HG02943 (cell line): ENCODE data around the gene MLANA.

Experiments used
- ATAC-seq: cut with Tn5 transposase; IDR thresholded peaks from one replicate; pipeline ENCODE4 v1.9.1; 2021; ENCODE audit warnings: mild to moderate bottlenecking, low read depth, moderate library complexity; ENCODE audit not compliant: unreplicated experiment

Gene MLANA

DNA sequence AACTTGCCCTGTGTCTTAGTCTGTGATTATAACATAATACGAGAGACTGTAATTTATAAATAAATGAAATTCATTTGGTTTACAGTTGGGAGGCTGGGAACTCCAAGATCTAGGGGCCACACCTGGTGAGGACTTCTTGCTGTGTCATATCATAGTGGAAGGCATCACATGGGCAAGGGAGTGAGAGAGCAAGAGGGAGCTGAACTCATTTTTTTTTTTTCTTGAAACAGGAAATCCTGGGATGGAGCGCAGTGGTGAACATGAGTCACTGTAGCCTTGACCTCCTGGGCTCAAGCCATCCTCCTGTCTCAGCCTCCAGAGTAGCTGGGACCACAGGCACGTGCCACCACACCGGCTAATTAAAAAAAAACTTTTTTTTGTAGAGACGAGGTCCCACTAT lies 7.2 kb downstream of the MLANA start:
- no peak for ATAC-seq

DNA sequence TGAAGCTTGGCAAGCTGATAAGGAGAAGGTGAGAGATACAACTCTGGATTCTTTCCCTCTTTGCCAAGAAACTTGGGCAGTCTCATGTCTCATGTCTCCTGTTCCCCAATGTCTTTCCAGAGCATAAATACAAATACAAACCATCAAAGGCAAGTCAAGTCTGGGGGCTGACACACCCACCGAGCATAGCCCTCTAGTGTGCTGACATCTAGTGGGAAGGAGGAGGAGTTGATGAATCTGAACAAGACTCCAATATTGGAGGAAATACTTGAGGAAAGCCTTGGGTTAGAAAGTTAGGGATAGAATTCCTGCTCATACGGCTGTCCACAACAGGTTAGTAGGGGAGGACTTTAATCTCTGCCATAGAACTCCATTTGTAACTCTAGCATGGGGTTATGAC lies 8.6 kb downstream of the MLANA start:
- no peak for ATAC-seq

DNA sequence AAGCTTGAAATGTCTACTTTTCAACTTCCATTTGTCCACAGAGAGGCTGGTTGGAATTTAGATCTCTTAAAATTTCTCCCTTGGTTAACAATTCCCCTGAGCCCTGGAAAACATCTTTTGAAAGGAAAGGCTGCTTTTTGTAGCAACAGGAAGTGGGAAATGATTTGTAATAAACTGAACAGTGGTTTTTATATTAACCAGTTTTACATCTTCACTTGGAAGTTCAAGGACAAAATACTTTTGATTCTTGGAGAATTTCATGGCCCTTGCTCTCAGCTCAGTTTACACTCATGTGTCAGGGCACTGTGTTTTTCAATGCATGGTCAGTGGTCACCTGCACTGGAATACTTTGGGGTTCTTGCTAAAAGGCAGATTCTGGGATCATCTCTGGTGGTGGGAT lies 9.9 kb downstream of the MLANA start:
- ATAC-seq: no peak

DNA sequence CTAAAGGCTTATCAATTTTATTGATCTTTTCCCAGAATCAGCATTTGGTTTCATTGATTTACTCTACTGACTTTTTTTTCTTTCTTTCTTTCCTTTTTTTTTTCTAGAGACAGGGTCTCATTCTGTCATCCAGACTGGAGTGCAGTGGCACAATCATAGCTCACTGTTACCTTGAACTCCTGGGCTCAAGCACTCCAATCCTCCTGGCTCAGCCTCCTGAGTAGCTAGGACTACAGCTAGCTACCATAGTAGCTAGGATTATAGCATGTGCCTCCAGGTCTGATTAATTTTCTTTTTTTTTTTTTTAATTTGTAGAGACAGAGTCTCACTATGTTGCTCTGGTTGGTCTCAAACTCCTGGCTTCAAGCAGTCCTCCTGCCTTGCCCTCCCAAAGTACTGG lies 11.7 kb downstream of the MLANA start:
- no peak for ATAC-seq

DNA sequence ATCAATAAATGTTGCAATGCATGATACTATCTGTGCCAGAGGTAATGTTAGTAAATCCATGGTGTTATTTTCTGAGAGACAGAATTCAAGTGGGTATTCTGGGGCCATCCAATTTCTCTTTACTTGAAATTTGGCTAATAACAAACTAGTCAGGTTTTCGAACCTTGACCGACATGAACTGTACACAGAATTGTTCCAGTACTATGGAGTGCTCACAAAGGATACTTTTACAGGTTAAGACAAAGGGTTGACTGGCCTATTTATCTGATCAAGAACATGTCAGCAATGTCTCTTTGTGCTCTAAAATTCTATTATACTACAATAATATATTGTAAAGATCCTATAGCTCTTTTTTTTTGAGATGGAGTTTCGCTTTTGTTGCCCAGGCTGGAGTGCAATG lies 18.2 kb downstream of the MLANA start:
- no peak for ATAC-seq

DNA sequence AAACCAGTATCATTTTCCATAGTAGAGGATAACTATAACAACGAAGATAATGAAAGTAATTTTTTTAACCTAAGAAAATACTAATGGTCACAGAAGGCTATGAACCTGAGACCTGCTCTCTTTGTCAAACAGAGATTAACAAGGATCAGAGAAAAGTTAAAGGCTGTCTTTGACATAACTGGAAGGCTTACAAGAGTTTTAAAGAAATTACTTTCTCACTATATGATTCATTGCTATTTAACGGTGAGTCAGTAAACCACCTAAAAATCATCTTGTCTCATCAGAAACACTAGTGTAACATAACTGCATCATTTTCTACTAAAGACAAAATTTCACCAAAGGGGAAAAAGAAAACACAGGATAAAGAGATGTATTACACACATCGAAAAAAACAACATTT lies 19.3 kb downstream of the MLANA start:
- no peak for ATAC-seq

DNA sequence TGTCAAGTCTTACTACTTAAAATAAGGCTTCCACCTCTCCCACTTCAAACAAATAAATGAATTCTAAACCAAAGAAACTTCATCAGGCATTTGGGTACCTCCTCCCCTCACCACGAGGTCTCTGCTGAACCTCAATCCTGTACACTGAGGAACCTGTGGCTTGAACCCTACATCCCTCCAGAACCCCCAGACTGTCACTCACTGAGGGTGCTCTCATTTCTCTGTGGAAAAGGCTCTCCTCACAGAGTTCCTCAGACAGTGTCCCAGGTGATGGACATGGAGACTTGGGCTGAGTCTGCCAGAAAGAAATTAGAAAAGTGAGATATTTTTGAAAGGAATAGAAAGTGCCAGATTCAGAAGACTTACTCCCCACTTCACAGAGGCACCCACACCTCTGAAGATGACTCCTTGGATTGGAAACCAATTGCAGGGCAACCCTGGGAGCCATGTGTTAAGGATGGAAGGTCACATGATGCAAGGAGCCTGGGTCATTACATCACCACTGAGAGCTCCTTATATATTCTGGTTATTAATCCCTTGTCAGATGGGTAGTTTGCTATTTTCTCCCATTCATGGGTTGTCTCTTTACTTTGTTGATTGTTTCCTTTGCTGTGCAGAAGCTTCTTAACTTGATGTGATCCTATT lies 19.8 kb downstream of the MLANA start:
- ATAC-seq: no peak

DNA sequence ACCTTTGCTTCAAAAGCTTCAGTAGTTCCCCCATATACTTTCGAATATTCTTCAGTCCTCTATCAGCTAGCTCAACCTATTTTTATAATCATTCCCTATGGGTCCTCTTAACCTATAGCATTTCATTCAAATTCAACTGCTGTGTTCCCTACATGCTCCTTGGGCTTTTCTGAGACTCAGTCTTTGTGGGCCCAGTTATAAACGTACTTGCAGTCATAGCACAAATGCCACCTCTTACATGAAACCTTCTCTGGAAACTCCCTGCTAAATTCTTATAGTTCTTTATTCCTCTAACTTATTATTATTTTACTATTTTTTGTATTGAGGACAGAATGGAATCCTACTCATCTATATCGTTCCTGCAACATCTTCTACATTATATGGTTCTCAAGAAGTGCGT lies 24.7 kb downstream of the MLANA start:
- no peak for ATAC-seq

DNA sequence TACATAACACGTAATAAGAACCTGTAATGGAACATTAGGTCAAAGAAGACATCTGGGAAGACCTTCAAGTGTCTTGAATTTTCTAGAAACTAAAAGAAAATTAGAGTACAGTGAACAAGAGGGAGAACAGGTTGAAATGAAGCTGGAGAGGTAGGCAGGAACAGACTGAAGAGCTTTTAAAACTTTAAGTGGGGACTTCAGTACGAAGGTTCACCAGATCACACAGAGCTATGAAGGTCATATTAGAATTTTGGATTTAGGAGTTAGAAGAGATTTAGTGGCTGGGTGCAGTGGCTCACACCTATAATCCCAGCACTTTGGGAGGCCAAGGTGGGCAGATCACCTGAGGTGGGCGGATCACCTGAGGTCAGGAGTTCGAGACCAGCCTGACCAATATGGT lies 26.6 kb downstream of the MLANA start:
- ATAC-seq: no peak

DNA sequence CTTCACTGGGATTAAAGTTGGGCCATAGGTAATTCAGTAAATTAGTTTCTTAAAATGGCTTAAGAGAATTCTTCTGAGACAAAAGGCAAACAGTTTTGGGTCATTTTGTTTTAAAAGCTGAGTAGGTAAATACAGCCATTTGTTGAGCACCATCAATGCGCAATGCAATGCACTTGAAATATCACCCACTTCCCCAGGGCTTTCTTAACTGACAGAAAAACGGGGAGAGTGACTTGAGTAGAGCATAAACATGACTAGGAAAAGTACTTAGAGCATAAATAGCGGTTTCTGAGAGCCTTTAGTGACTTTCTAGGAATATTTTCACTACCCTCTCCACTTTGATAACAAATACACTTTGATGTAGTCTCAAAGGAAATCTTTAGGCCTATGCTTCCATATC lies 27.2 kb downstream of the MLANA start:
- no peak for ATAC-seq

DNA sequence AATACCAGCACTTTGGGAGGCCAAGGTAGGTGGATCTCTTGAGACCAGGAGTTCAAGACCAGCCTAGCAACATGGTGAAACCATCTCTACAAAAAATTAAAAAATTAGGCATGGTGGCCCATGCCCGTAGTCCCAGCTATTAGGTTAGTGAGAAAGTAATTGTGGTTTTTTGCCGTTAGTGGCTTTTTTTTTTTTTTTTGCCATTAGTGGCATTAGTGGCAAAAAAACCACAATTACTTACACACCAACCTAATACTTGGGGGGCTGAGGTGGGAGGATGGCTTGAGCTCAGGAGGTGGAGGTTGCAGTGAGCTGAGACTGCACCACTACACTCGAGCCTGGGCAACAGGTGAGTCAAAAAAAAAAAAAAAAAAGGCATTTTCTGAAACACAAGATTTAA lies 27.8 kb downstream of the MLANA start:
- no peak for ATAC-seq

DNA sequence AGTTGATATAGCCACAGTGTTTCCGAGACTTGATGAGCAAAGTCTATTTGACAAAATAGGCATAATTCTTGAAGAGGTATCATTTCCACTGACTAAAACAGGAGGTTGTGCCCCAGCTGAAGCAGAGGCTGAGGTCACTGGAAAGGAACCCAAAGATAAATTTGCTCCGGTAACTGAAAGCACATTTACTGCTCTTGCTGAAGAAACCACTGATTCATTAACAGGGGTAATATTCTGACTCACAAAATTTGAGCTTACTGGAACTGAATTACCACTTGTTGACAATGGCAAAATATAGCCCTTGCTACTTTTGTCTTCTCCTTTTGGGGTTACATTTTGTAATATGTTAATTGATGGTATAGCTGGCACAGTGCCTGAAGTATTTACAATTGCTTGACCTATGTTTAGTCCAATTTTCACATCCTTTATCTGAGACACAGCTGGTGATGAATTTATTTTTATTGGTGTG lies 30.2 kb downstream of the MLANA start:
- ATAC-seq: no peak

DNA sequence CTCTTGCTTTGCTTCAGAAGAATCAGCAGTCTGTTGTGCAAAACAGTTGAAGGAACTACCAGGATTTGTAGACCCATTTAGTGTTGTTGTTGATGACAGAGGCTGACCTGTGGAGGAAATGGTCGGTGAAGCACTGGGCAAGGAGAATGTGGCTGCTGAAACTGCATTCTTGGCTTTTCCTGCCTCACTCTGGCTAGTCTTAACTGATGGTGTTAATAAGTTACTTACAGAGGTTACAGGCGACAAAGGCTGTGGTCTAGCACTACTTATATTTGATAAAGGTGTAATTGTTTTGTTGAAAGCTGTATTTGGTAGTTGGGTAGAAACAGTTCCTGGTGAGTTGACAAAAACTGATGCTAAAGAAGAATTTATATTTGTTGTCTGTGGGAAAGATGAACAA lies 31.5 kb downstream of the MLANA start:
- ATAC-seq: peak; percentile 76

DNA sequence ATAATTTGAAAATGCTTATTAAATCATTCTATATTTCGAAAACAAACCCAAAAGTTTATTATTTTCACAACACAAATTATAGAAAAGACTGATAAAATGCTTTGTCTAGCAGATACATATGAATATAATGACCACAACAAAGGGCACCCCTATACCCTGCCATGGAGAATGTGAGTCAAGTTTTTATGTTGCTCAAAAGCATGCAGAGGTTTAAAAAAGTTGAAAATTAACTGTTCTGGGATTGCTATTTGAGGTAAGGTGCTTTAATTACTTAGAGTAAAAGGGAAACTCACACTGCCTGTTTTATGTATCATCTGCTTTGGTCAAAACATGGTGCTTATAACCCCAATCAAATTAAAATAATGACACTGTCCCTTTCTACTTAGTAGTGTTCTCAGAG lies 41.0 kb downstream of the MLANA start:
- no peak for ATAC-seq

DNA sequence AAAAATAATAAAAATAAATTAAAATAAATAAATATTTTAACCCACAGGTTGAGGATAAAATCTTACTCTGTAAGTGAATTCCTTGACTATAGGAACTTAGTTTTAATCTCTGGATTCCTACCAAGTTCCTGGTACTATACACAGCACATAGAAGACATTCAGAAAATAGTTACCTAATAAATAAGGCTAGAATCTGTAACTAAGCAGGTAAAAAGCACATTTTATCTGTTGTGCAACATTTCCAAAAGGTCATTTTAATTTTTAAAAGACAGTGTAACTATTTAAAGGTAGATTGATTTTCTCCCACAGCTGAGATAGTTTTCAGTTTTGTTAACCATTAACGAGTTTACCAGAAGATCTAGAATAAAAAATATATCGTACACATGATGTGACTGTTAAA lies 47.8 kb downstream of the MLANA start:
- no peak for ATAC-seq

DNA sequence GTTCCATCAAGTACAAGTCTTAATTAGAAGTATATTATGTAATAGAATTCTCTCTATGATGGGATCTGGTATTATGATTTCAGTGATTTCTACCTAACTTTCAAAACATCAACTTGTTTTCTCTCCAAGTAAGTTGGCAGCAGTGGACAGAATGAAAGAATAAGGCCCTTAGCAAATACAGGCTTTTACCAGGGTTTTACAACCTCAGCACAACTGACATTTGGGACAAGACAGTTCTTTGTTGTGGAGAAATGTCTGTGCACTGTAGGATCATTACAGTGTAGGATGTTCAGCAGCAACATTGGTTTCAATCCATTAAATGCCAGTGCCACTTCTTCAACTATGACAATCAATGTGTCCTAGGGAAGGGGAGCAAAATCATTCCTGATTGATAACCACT lies 48.8 kb downstream of the MLANA start:
- no peak for ATAC-seq

DNA sequence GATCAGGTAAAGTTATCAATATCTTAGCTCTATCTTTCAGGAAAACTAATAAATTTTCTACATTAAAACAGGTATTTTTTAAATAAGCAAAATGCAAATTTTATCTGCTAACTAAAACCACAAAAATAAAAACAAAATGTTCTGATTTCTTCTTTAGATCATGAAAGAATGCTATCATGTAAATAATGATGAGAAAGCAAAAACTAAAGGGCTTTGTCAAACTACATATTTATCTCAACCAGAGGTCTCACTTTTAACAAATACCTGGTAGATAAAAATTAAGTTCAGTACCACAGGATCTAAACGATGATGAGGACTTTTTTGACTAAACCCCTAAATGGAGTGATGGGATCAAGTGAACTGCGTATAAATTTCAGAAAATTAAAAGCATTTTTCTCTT lies 50.5 kb downstream of the MLANA start:
- ATAC-seq: no peak

DNA sequence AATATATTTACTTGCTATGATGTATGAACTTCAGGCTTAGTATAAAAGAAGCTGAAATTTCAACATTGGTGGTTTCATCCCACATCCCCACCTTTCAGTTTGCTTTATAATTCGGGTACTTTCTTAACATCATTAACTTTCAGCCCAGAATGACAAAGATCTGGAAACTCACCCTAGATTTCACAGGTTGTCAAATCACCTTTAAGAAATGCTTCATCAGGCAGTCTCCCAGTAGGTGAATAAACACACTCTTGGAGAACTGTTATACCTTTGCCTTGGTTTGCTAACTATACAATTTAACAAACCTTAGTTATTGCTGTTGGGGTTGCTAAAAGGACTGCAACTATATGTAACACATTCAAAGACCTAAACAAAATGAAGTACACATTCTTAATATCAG lies 54.4 kb downstream of the MLANA start:
- no peak for ATAC-seq

DNA sequence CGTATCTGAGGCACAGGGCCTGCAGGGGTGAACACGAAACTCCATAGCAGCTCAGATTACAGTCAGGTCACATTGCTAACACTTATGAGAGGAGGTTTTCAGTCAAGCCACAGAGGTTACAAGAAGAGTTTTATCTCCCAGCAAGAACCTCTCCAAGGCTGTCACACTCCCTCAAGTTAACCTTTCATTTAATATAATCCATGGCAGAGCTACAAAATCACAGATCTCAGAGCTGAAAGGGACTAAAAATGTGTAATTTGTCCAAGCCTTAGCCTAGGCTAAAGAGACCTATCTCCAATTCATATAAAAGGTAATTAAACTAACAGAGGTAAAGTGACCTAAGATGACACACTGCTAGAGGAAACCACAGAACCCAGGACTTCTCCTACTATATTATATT lies 57.2 kb downstream of the MLANA start:
- no peak for ATAC-seq

DNA sequence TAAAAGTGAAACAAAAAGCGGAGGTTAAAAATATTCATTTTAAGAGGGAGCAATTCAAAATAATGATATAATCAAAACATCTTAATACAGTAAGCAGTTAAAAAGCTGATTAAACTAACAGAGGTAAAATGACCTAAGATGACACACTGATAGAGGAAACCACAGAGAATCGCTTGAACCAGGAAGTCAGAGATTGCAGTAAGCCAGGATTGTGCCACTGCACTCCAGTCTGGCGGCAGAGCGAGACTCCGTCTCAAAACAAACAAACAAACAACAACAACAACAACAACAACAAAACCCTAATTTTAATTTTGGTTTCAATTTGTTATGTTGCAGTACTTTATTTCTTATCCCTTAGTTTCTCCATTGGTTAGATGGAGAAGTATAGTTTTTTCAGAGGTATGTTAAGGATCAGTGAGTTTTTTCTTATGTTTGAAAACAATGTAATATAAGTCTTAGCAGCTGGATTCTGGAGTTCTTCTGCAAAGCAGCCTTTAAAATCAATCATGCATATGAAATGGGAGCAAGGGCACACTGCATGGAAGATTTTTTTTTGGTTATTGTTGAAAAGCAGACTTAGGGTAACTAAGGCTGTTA lies 58.5 kb downstream of the MLANA start:
- ATAC-seq: no peak

DNA sequence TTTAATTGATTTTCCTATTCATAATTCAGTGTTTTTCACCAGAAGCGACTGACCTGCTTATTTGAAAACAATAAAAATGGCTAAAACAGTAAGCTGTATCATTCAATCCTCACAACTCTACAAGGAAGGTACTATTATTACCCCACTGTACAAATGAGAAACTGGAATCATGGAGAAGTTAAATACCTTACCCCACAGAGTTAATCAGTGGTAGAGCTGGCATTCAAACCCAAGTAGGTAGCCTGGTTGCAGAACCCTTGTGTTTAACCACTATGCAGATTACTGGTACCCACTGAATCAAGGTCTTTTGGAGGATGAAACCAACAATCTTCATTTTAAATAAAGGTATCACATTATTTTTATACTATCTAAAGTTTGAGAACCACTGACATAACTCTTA lies 59.6 kb downstream of the MLANA start:
- ATAC-seq: no peak

DNA sequence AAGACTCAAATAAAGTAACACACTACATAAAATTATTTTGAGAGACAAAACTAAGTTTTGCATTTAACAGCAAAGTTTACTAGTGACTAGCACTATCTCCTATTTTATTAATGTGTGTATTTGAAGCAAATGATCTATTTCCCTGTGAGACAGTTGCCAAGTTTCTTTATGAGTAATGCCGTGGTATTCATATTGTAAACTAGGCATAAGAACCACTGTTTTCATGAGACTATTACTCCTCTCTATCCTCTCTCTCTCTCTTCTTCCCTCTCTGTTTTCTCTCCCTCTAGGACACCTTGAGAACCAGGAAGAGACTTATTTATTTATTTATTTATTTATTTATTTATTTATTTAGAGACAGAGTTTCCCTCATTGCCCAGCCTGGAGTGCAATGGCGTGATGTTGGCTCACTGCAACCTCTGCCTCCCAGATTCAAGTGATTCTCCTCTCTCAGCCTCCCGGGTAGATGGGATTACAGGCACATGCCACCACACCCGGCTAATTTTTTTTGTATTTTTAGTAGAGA lies 61.1 kb downstream of the MLANA start:
- ATAC-seq: no peak
